B cell (primary cell): ENCODE measurements around the gene RAI14. TPM values are rescaled to one million over a fixed set of nuclear protein-coding genes. Genes with fewer than 3 reads are reported as not detected.

Source experiments
- ATAC-seq: fragments of 200-7000 bp; cut with Tn5 transposase; one replicate; pipeline ENCODE4 v1.10.0; 2021; ENCODE audit warnings: low read depth, mild to moderate bottlenecking, moderate number of reproducible peaks, moderate library complexity
- CTCF ChIA-PET: fragments of 350-600 bp; sonication (Branson Sonifier 250); formaldehyde crosslinking; loops from one replicate; lab custom pipeline; 2021; ENCODE audit warnings: antibody characterized with exemption, inconsistent platforms; lab: Charles Lee
- POLR2A ChIA-PET: fragments of 350-600 bp; sonication (Branson Sonifier 250); formaldehyde crosslinking; loops from one replicate; lab custom pipeline; 2021; ENCODE audit warnings: antibody characterized with exemption; lab: Charles Lee
- DNase-seq: peaks from one replicate; pipeline ENCODE4 v3.0.0; 2013
- H2AFZ ChIP-seq: 2 replicates; pipeline ENCODE4 v1.6.1; 2012; ENCODE audit warnings: mild to moderate bottlenecking, low read depth, low read length; ENCODE audit not compliant: insufficient read depth, poor library complexity, severe bottlenecking
- H3K27ac ChIP-seq, 2 donors: 1 replicate in 1 of 2; 2 replicates in 1 of 2; pipeline ENCODE4 v1.5.1; 2012 to 2013; ENCODE audit warnings: low read length in 2 of 2, mild to moderate bottlenecking in 2 of 2, moderate library complexity in 1 of 2
- H3K27me3 ChIP-seq, 4 experiments: fragments of 200-600 bp in 1 of 4; sonication (generic) in 1 of 4; replicated peaks in 1 of 4; 1 replicate in 2 of 4; 2 replicates in 2 of 4; pipeline versions ENCODE4 v1.6.1 to v1.7.0; 2013 to 2016; ENCODE audit warnings: low read length in 3 of 4, mild to moderate bottlenecking in 2 of 4, mixed read lengths in 1 of 4, moderate library complexity in 1 of 4; ENCODE audit not compliant: insufficient read depth in 4 of 4, control insufficient read depth in 3 of 4; ENCODE audit errors: control extremely low read depth in 1 of 4
- H3K36me3 ChIP-seq, 2 experiments: replicated peaks in 1 of 2; 1 replicate in 1 of 2; 2 replicates in 1 of 2; pipeline versions ENCODE4 v1.6.1 to v1.7.1; 2013; ENCODE audit warnings: low read length in 1 of 2; ENCODE audit not compliant: insufficient read depth in 2 of 2, control insufficient read depth in 1 of 2; ENCODE audit errors: control extremely low read depth in 1 of 2, extremely low read depth in 1 of 2
- H3K4me1 ChIP-seq, 2 donors: fragments of 200-600 bp in 1 of 2; sonication (generic) in 1 of 2; 1 replicate in 1 of 2; 2 replicates in 1 of 2; pipeline versions ENCODE4 v1.5.1 to v1.6.1; 2013 to 2017; ENCODE audit warnings: low read length in 2 of 2; ENCODE audit not compliant: control insufficient read depth in 2 of 2, insufficient read depth in 2 of 2
- H3K4me2 ChIP-seq: replicated peaks from 2 replicates; pipeline ENCODE3; 2012; ENCODE audit warnings: mild to moderate bottlenecking, low read depth, low read length; ENCODE audit not compliant: poor library complexity, severe bottlenecking
- H3K4me3 ChIP-seq, 5 experiments: fragments of 200-600 bp in 1 of 5; sonication (generic) in 1 of 5; 1 replicate in 3 of 5; 2 replicates in 2 of 5; pipeline versions ENCODE4 v1.5.1 to v1.7.0; 2011 to 2016; ENCODE audit warnings: low read length in 4 of 5, mild to moderate bottlenecking in 4 of 5, low read depth in 2 of 5, control low read depth in 1 of 5, moderate library complexity in 1 of 5; ENCODE audit not compliant: insufficient read depth in 1 of 5; ENCODE audit errors: control extremely low read depth in 1 of 5, extremely low read depth in 1 of 5
- H3K79me2 ChIP-seq: fragments of 200-600 bp; sonication (generic); one replicate; pipeline ENCODE4 v1.6.0; 2016; ENCODE audit warnings: low read length; ENCODE audit not compliant: control insufficient read depth, insufficient read depth
- H3K9ac ChIP-seq: fragments of 200-600 bp; sonication (generic); 2 replicates; pipeline ENCODE4 v1.6.1; 2017; ENCODE audit warnings: mild to moderate bottlenecking, low read length, moderate library complexity
- H3K9me3 ChIP-seq, 3 donors: one replicate each; pipeline versions ENCODE4 v1.6.1 to v1.7.1; 2013; ENCODE audit warnings: low read length in 2 of 3; ENCODE audit not compliant: control insufficient read depth in 2 of 3, insufficient read depth in 1 of 3; ENCODE audit errors: control extremely low read depth in 1 of 3
- H4K20me1 ChIP-seq: 2 replicates; pipeline ENCODE4 v1.6.0; 2012; ENCODE audit warnings: mild to moderate bottlenecking, low read length; ENCODE audit not compliant: insufficient read depth, control insufficient read depth, poor library complexity, severe bottlenecking
- H3K27ac Mint-ChIP-seq: one replicate; pipeline ENCODE4 v1.8.0; 2021; ENCODE audit warnings: mixed read lengths
- H3K27me3 Mint-ChIP-seq: one replicate; pipeline ENCODE4 v1.8.0; 2021; ENCODE audit warnings: mixed read lengths
- H3K4me1 Mint-ChIP-seq: one replicate; pipeline ENCODE4 v1.8.0; 2021; ENCODE audit warnings: mixed read lengths
- H3K4me3 Mint-ChIP-seq: one replicate; pipeline ENCODE4 v1.8.0; 2021; ENCODE audit warnings: mixed read lengths
- H3K9me3 Mint-ChIP-seq: one replicate; pipeline ENCODE4 v1.8.0; 2022; ENCODE audit warnings: mixed read lengths; ENCODE audit not compliant: insufficient read depth
- CTCF ChIP-seq: fragments of 200-600 bp; IDR thresholded peaks from one replicate; pipeline ENCODE4 v1.8.0; 2022; ENCODE audit warnings: antibody characterized with exemption, mild to moderate bottlenecking
- EZH2 ChIP-seq: IDR thresholded peaks from 2 replicates; pipeline ENCODE4 v1.6.1; 2012; ENCODE audit warnings: borderline replicate concordance, low read depth, mild to moderate bottlenecking, moderate library complexity, low read length; ENCODE audit not compliant: insufficient read depth, poor library complexity, severe bottlenecking
- WGBS: methylation state at CpG from one replicate; pipeline ENCODE4 v1.1.5; 2013; ENCODE audit warnings: missing lambda C conversion rate; ENCODE audit not compliant: insufficient coverage; 5-methylcytosine and 5-hydroxymethylcytosine counted together
- intact Hi-C: fragments of 100-400 bp; cut with micrococcal nuclease; formaldehyde crosslinking; loops from one replicate; pipeline ENCODE4 v1.10.0; 2022
- polyA plus RNA-seq: library from polyadenylated mRNA; depleted of rRNA; stranded (reverse); fragments of >200 nt; gene quantifications from 2 replicates; pipeline ENCODE4 v1.2.3, GENCODE V29; 2012
- total RNA-seq, 2 donors: library from RNA; stranded (reverse); fragments of 120-200 nt in 1 of 2; gene quantifications; 1 replicate in 1 of 2; 2 replicates in 1 of 2; pipeline versions ENCODE4 v1.2.3 to v1.2.4, GENCODE V29; 2013 to 2022

The RAI14 gene
- total and polyA plus RNA-seq, 2 donors (not counting 1 experiment from before 2014, with no cell fraction given), result 0.55 to 1.9 TPM

- Histone ChIP-seq H3K4me2 (no peak overlapping the region), H3K36me3 (no peaks in the 10 kb centered on the region), H3K9ac (no peak overlapping the region), H2AFZ (no peak overlapping the region), H3K79me2 (no peaks in the 10 kb centered on the region), H3K27ac (no peak overlapping the region), H3K4me1 (peaks cover 0 to 2% of the 10 kb centered on the region in 2 donors), H3K27me3 (peaks cover 0 to 3% (median 0%) of the 10 kb centered on the region in 4 experiments), H4K20me1 (no peaks in the 10 kb centered on the region), H3K9me3 (peaks cover 0 to 3% (median 0%) of the 10 kb centered on the region in 3 donors), H3K4me3 (no peak overlapping the region)
- no peaks in the 10 kb centered on the region for H3K9me3 Mint-ChIP-seq
- H3K27me3 Mint-ChIP-seq, result peaks cover 7% of the 10 kb centered on the region
- ATAC-seq, result no peak
- H3K27ac Mint-ChIP-seq, result no peak overlapping the region
- intact Hi-C loops, result no loop called here
- CTCF ChIA-PET, result no interaction called here
- no CpG with 5 or more reads among the region's 6 CpGs for WGBS
- no peak for DNase-seq
- peaks cover 4% of the 10 kb centered on the region for H3K4me1 Mint-ChIP-seq
- TF ChIP-seq EZH2, result no peak
- no peak for TF ChIP-seq CTCF
- H3K4me3 Mint-ChIP-seq, result no peak overlapping the region
- POLR2A ChIA-PET, result no interaction called here
These were observed 35.2 kb downstream of the RAI14 start for GRCh38 chr5:34691326-34691725.

- no peak overlapping the region for H3K27ac Mint-ChIP-seq
- POLR2A ChIA-PET, result no interaction called here
These were observed 36.7 kb downstream of the RAI14 start for GRCh38 chr5:34692786-34693185.

More at GRCh38 chr5:34692786-34693185, 36.7 kb downstream of the RAI14 start:
- CTCF ChIA-PET, result no interaction called here
- Histone ChIP-seq H3K27me3 (peaks cover 0 to 3% (median 0%) of the 10 kb centered on the region in 4 experiments), H3K9ac (no peak overlapping the region), H3K4me1 (peaks cover 0 to 2% of the 10 kb centered on the region in 2 donors), H3K4me3 (no peak overlapping the region), H3K4me2 (no peak overlapping the region), H3K79me2 (no peaks in the 10 kb centered on the region), H4K20me1 (no peaks in the 10 kb centered on the region), H3K9me3 (peaks cover 0 to 7% (median 0%) of the 10 kb centered on the region in 3 donors), H3K27ac (no peak overlapping the region), H3K36me3 (no peaks in the 10 kb centered on the region), H2AFZ (no peak overlapping the region)
- 100% methylated on average over 4 of the region's 6 CpGs for WGBS
- Mint-ChIP-seq H3K9me3 (no peaks in the 10 kb centered on the region), H3K4me3 (no peak overlapping the region), H3K27me3 (no peaks in the 10 kb centered on the region), H3K4me1 (peaks cover 4% of the 10 kb centered on the region)
- no peak for DNase-seq
- no peak for ATAC-seq
- intact Hi-C loops, result no loop called here
- TF ChIP-seq CTCF (no peak), EZH2 (no peak)
